ENCODE measurements around the gene GP5.

- no peak for TF ChIP-seq CTCF (IDR thresholded peaks at IDR 0.05)
- no peak for TF ChIP-seq POLR2A (IDR thresholded peaks at IDR 0.05)
These were observed 2.6 kb downstream of the GP5 start for GRCh38 chr3:194396539-194396858.
